A673 (cell line): ENCODE data around the gene HES1. TPM values are rescaled to one million over a fixed set of nuclear protein-coding genes. Genes with fewer than 3 reads are reported as not detected.

Experiments
- BruUV-seq: library from RNA; stranded (reverse); fragments of 400-500 nt; replicated peaks from 2 replicates; lab custom pipeline; 2021; lab: Mats Ljungman, UMichigan
- CTCF ChIA-PET: fragments of 300-600 bp; sonication (Branson Sonifier 250); formaldehyde crosslinking; loops from one replicate; lab custom pipeline; 2022; ENCODE audit warnings: antibody characterized with exemption; lab: Charles Lee
- POLR2A ChIA-PET: fragments of 300-600 bp; sonication (Branson Sonifier 250); formaldehyde crosslinking; loops from one replicate; lab custom pipeline; 2022; ENCODE audit warnings: antibody characterized with exemption; ENCODE audit not compliant: low non-redundant PET; lab: Charles Lee
- DNase-seq: peaks from one replicate; pipeline ENCODE4 v3.0.0-alpha.2; 2015; ENCODE audit warnings: low spot score
- H3K27ac ChIP-seq: fragments of 200-600 bp; sonication (generic); 2 replicates; pipeline ENCODE4 v1.5.1; 2016; ENCODE audit warnings: mixed run types, low read depth, mild to moderate bottlenecking, mixed read lengths, antibody characterized with exemption, low read length; ENCODE audit not compliant: poor library complexity, severe bottlenecking
- H3K27me3 ChIP-seq: fragments of 200-600 bp; sonication (generic); replicated peaks from 2 replicates; pipeline ENCODE4 v1.6.1; 2017; ENCODE audit warnings: mixed run types, low read depth, mild to moderate bottlenecking, mixed read lengths, antibody characterized with exemption, low read length; ENCODE audit not compliant: insufficient read depth, poor library complexity
- H3K36me3 ChIP-seq: fragments of 200-600 bp; sonication (generic); 2 replicates; pipeline ENCODE4 v1.6.1; 2016; ENCODE audit warnings: mixed run types, mild to moderate bottlenecking, mixed read lengths, antibody characterized with exemption, low read length; ENCODE audit not compliant: insufficient read depth, poor library complexity, severe bottlenecking
- H3K4me1 ChIP-seq: fragments of 200-600 bp; sonication (generic); 2 replicates; pipeline ENCODE4 v1.6.1; 2017; ENCODE audit warnings: mixed run types, mild to moderate bottlenecking, mixed read lengths, antibody characterized with exemption, low read length; ENCODE audit not compliant: insufficient read depth, poor library complexity, severe bottlenecking
- H3K4me3 ChIP-seq: fragments of 200-600 bp; sonication (generic); 2 replicates; pipeline ENCODE4 v1.5.1; 2016; ENCODE audit warnings: low read depth, mixed run types, mild to moderate bottlenecking, mixed read lengths, low read length; ENCODE audit not compliant: poor library complexity, severe bottlenecking
- H3K9me3 ChIP-seq: fragments of 200-600 bp; sonication (generic); 2 replicates; pipeline ENCODE4 v1.6.1; 2016; ENCODE audit warnings: mixed run types, low read depth, mild to moderate bottlenecking, mixed read lengths, antibody characterized with exemption, low read length; ENCODE audit not compliant: poor library complexity, severe bottlenecking
- CTCF ChIP-seq: fragments of 300-800, 200-600 bp; sonication (generic); conservative IDR thresholded peaks from 2 replicates; pipeline ENCODE4 v1.5.1; 2017; ENCODE audit warnings: low read depth, mild to moderate bottlenecking, antibody characterized with exemption, low read length, moderate library complexity, mixed read lengths
- EZH2 ChIP-seq: fragments of 200-600 bp; sonication (generic); IDR thresholded peaks from 2 replicates; pipeline ENCODE4 v1.6.1; 2017; ENCODE audit warnings: borderline replicate concordance, low read depth, mild to moderate bottlenecking, mixed read lengths, antibody characterized with exemption, low read length; ENCODE audit not compliant: poor library complexity, severe bottlenecking
- intact Hi-C: fragments of 100-400 bp; cut with micrococcal nuclease; formaldehyde crosslinking; loops from one replicate; pipeline ENCODE4 v1.10.0; 2022; ENCODE audit not compliant: unreplicated experiment
- total RNA-seq: library from RNA; stranded (reverse); gene quantifications from 2 replicates; pipeline ENCODE4 v1.2.3, GENCODE V29; 2021

HES1 gene
- total RNA-seq, 1 experiment from 2014 or later: 136 TPM

GRCh38 chr3:194114123-194114522 is 21.8 kb upstream of the HES1 start:
- CTCF ChIA-PET: no interaction called here
- intact Hi-C loops: no loop called here
- TF ChIP-seq EZH2 (no peak), CTCF (no peak)
- POLR2A ChIA-PET: no interaction called here
- no peaks in the 10 kb centered on the region for H3K9me3 ChIP-seq
- H3K36me3 ChIP-seq: no peaks in the 10 kb centered on the region
- no TSS peak for BruUV-seq
- H3K4me1 ChIP-seq: no peaks in the 10 kb centered on the region
- no peaks in the 10 kb centered on the region for H3K27me3 ChIP-seq
- H3K27ac ChIP-seq: no peak overlapping the region
- no peak for DNase-seq
- H3K4me3 ChIP-seq: no peak overlapping the region

GRCh38 chr3:194117104-194117845 is 18.7 kb upstream of the HES1 start:
- no TSS peak for BruUV-seq
- ChIA-PET POLR2A (no interaction called here), CTCF (no interaction called here)
- intact Hi-C loops: no loop called here
- H3K27me3 ChIP-seq: no peaks in the 10 kb centered on the region
- TF ChIP-seq EZH2 (no peak), CTCF (no peak)
- no peaks in the 10 kb centered on the region for H3K4me1 ChIP-seq
- no peak overlapping the region for H3K4me3 ChIP-seq
- H3K27ac ChIP-seq: no peak overlapping the region
- H3K36me3 ChIP-seq: no peaks in the 10 kb centered on the region
- H3K9me3 ChIP-seq: no peaks in the 10 kb centered on the region
- DNase-seq: no peak

GRCh38 chr3:194118920-194119319 is 17.0 kb upstream of the HES1 start:
- no TSS peak for BruUV-seq
- intact Hi-C loops: no loop called here
- no peaks in the 10 kb centered on the region for H3K36me3 ChIP-seq
- H3K27ac ChIP-seq: no peak overlapping the region
- DNase-seq: no peak
- no peaks in the 10 kb centered on the region for H3K27me3 ChIP-seq
- H3K4me3 ChIP-seq: no peak overlapping the region
- no peaks in the 10 kb centered on the region for H3K9me3 ChIP-seq
- TF ChIP-seq EZH2 (no peak), CTCF (no peak)
- H3K4me1 ChIP-seq: no peaks in the 10 kb centered on the region
- ChIA-PET CTCF (no interaction called here), POLR2A (no interaction called here)
